Hepatocyte (in vitro differentiated cells): Measurements from ENCODE around the gene TBL2.

ENCODE experiments used
- EZH2 ChIP-seq: fragments of 200-600 bp; sonication (generic); IDR thresholded peaks from 2 replicates; pipeline ENCODE4 v1.6.1; 2016; ENCODE audit warnings: antibody characterized with exemption, mild to moderate bottlenecking, borderline replicate concordance
- EZH2phosphoT487 ChIP-seq: fragments of 200-600 bp; sonication (generic); IDR thresholded peaks from one replicate; pipeline ENCODE4 v1.6.1; 2018; ENCODE audit warnings: antibody characterized with exemption, mild to moderate bottlenecking, low read depth, moderate library complexity; ENCODE audit not compliant: unreplicated experiment, severe bottlenecking
- TF ChIP-seq, protein P1 (sequence below): fragments of 200-600 bp; sonication (generic); IDR thresholded peaks from 2 replicates; pipeline ENCODE4 v1.5.1; 2016; ENCODE audit warnings: antibody characterized with exemption, mild to moderate bottlenecking; ENCODE audit not compliant: poor library complexity

DNA sequence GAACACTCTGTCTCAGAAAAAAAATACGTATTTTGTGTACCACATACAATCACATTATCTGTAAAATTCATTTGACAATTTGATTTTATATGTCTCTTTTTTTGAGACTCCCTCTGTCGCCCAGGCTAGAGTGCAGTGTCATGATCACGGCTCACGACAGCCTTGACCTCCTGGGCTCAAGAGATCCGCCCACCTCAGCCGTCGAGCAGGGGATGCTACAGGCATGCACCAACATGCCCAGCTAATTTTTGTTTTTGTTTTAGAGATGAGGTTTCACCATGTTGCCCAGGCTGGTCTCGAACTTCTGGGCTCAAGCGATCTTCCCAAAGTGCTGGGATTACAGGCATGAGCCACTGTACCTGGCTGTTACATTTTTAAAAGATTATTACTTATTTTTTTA, 44.6 kb downstream of the TBL2 start:
- TF ChIP-seq, protein P1, sequence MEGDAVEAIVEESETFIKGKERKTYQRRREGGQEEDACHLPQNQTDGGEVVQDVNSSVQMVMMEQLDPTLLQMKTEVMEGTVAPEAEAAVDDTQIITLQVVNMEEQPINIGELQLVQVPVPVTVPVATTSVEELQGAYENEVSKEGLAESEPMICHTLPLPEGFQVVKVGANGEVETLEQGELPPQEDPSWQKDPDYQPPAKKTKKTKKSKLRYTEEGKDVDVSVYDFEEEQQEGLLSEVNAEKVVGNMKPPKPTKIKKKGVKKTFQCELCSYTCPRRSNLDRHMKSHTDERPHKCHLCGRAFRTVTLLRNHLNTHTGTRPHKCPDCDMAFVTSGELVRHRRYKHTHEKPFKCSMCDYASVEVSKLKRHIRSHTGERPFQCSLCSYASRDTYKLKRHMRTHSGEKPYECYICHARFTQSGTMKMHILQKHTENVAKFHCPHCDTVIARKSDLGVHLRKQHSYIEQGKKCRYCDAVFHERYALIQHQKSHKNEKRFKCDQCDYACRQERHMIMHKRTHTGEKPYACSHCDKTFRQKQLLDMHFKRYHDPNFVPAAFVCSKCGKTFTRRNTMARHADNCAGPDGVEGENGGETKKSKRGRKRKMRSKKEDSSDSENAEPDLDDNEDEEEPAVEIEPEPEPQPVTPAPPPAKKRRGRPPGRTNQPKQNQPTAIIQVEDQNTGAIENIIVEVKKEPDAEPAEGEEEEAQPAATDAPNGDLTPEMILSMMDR = no peak
- no peak for TF ChIP-seq EZH2
- TF ChIP-seq EZH2phosphoT487 = no peak
